ENCODE data around the gene BPNT1. TPM values are rescaled to one million over a fixed set of nuclear protein-coding genes. Genes with fewer than 3 reads are reported as not detected.
A peak's percentile ranks its signal among the peaks of the same experiment; 100 is the strongest.

BPNT1 gene
- total RNA-seq (2021) = 13.6 TPM in 2 replicates
- long read RNA-seq, transcript BPNT1-201 (9 exons, 2,465 nt) = major isoform, 6 of 15 reads
- long read RNA-seq, partial matches to known transcripts = 3 of 15 reads
- long read RNA-seq, other reads (novel, unspliced or antisense) = 6 of 15 reads

DNA sequence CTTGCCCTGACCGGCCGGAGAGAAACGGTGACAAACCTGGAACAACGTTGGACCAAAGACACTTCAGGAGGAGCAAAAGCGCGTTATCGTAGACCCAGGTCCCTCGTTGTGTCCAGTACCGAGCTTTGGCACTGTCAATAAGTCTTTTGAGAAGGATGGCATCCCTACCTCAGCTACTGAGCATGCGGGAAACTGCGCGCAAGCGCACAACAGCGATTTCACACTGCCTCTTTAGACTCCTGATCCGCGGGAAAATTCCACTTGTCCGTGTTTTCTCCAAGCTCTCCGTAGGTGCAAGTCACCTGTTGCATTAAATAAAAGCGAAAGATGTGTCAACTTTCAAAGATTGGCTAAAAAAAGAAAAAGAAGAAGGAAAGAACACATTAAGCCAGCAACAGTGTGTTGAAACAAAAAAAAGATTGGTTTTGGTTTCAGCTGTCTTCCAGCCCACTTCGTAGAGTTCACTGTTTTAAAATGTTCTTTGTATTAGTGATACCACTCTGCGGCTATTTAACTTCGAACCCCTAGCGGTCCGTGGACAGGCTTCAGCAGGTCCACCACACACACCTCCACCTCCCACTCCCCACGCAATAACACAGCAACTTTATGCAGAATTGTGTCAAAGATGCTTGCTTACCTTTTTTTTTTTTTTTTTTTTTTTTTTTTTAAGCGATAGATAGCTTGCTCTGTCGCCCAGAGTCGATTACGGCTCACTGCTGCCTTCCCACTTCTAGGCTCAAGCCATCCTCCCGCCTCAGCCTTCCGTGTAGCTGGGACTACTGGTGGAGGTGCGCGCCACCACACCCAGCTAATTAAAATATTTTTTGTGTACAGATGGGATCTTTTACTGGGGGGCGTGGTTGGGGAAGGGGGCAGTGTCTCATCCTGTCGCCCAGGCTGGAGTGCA is at the start of gene BPNT1:
BPNT1 (minus strand) TSS at position 139 of the 907 bp plus-strand sequence. CDS start 9,942 bp downstream, outside the sequence.
- Histone ChIP-seq H3K79me1 (ENCODE audit: insufficient read depth, low read depth, low read length, poor library complexity, severe bottlenecking) (no peaks in the 10 kb centered on the region), H3T11ph (ENCODE audit: low read length) (no peak within 1 kb of the TSS), H2AFZ (ENCODE audit: low read length) (peak within 1 kb of the TSS; percentile 18), H2BK15ac (ENCODE audit: low read depth, low read length) (no peak within 1 kb of the TSS), H2BK12ac (ENCODE audit: insufficient read length, low read depth, low read length) (no peak within 1 kb of the TSS), H3K18ac (ENCODE audit: insufficient read length, low read depth, low read length) (no peak within 1 kb of the TSS), H4K91ac (ENCODE audit: insufficient read length, low read depth, low read length) (no peak within 1 kb of the TSS), H3K27ac (ENCODE audit: insufficient read length, low read depth, low read length) (no peak within 1 kb of the TSS), H3K9ac (ENCODE audit: extremely low read depth, insufficient read length, low read length) (peak within 1 kb of the TSS; percentile 64), H4K20me1 (ENCODE audit: control insufficient read depth, insufficient read depth, insufficient read length) (no peaks in the 10 kb centered on the region), H2BK5ac (ENCODE audit: insufficient read length, low read length) (no peak within 1 kb of the TSS), H4K5ac (ENCODE audit: insufficient read length, low read depth, low read length) (no peak within 1 kb of the TSS), H2AK5ac (ENCODE audit: insufficient read length, low read length) (no peak within 1 kb of the TSS), H3K4me2 (ENCODE audit: insufficient read depth, insufficient read length, low read length) (peak within 1 kb of the TSS; percentile 82), H2BK20ac (ENCODE audit: low read depth, low read length, poor library complexity, severe bottlenecking) (no peak within 1 kb of the TSS), H2BK120ac (ENCODE audit: low read depth, low read length, poor library complexity, severe bottlenecking) (no peak within 1 kb of the TSS), H3K27me3 (ENCODE audit: insufficient read depth, low read length) (no peaks in the 10 kb centered on the region), H3K4me1 (ENCODE audit: insufficient read depth, low read length) (no peaks in the 10 kb centered on the region), H3K79me2 (ENCODE audit: insufficient read depth, low read length) (no peaks in the 10 kb centered on the region), H3K56ac (ENCODE audit: insufficient read length, low read depth, low read length) (no peak within 1 kb of the TSS), H3K14ac (ENCODE audit: insufficient read depth, low read length) (no peak within 1 kb of the TSS), H3K23me2 (ENCODE audit: insufficient read length, low read depth, low read length, poor library complexity, severe bottlenecking) (peaks cover 13% of the 10 kb centered on the region), H3K23ac (ENCODE audit: insufficient read length, low read depth, low read length) (no peak within 1 kb of the TSS), H3K9me3 (ENCODE audit: control insufficient read depth, low read depth, low read length) (no peaks in the 10 kb centered on the region), H4K8ac (replicated peaks; ENCODE audit: insufficient read length, low read depth, low read length) (no peak within 1 kb of the TSS), H3K4ac (ENCODE audit: low read depth, low read length) (no peak within 1 kb of the TSS)
- Mint-ChIP-seq H3K27me3 (ENCODE audit: low read depth) (no peaks in the 10 kb centered on the region), H3K4me3 (peak within 1 kb of the TSS; percentile 86 to 95), H3K27ac (peak within 1 kb of the TSS; percentile 47 to 85 (median 55); a peak in 5 of 7 replicates), H3K4me1 (peaks cover 0 to 12% of the 10 kb centered on the region in 2 experiments; a peak in 1 of 4 replicates), H3K36me3 (ENCODE audit: insufficient read depth in 1 of 3, low read depth in 3 of 3) (no peaks in the 10 kb centered on the region), H3K9me3 (no peaks in the 10 kb centered on the region)
- TF ChIP-seq, protein P1, sequence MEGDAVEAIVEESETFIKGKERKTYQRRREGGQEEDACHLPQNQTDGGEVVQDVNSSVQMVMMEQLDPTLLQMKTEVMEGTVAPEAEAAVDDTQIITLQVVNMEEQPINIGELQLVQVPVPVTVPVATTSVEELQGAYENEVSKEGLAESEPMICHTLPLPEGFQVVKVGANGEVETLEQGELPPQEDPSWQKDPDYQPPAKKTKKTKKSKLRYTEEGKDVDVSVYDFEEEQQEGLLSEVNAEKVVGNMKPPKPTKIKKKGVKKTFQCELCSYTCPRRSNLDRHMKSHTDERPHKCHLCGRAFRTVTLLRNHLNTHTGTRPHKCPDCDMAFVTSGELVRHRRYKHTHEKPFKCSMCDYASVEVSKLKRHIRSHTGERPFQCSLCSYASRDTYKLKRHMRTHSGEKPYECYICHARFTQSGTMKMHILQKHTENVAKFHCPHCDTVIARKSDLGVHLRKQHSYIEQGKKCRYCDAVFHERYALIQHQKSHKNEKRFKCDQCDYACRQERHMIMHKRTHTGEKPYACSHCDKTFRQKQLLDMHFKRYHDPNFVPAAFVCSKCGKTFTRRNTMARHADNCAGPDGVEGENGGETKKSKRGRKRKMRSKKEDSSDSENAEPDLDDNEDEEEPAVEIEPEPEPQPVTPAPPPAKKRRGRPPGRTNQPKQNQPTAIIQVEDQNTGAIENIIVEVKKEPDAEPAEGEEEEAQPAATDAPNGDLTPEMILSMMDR (conservative IDR thresholded peaks at IDR 0.05) = peak; percentile 31; the same call in 2 of the 3 replicates
- DNase-seq = peak; percentile 95
- no CpG with 5 or more reads among the region's 35 CpGs for WGBS (ENCODE audit: extremely low coverage, insufficient read length, low lambda C conversion rate)

All from H9 (cell line).